NK-92 (cell line): ENCODE measurements around the gene PPFIBP1.
"Not testable (repeated sequence)": the region's sequence is repeated elsewhere in the genome, so short reads cannot be mapped to it uniquely, and the experiment has no call there.

Source experiments
- DNase-seq: peaks from one replicate; lab custom pipeline; 2025; ENCODE audit not compliant: unreplicated experiment; lab: John Stamatoyannopoulos, UW

PPFIBP1 gene

DNA sequence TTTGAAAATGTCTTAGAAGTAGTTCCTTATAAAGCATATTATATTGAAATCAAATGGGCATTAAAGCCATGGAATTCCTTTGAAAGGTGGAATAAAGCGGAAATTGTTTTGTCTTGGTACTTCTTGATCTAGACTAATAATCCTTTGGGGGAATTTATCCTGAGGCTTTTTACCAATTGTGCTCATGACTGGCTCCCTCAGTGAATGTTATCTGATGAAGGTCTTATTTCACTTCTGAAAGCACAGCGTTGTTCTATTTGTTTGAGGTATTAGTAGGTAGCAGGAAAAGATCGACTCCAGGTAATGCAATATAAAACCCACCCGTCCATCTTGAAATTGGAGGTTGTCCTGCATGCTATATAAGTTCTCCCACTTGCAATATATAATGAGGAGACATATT, 64.8 kb downstream of the PPFIBP1 start:
- DNase-seq, result no peak

DNA sequence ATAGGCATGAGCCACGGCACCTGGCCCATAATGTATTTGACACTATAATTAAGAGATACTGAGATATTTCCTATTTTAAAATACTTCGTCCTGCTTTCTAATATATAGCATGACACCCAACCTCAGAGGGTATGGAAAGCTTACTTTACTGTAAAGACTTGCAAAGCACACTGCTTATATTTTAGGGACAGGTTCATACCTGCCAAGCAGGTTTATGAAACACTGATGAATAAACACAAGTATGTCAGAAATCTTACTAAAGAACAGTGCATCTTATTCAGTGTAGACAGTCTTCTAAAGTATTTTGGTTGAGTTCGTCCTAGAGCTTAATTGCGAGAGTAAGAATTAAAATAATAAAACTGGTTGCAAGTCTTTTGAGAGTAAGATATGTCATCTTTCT, 65.4 kb downstream of the PPFIBP1 start:
- no peak for DNase-seq

GRCh38 chr12:27591698-27592097, 67.7 kb downstream of the PPFIBP1 start:
- DNase-seq, result not testable (repeated sequence)

DNA sequence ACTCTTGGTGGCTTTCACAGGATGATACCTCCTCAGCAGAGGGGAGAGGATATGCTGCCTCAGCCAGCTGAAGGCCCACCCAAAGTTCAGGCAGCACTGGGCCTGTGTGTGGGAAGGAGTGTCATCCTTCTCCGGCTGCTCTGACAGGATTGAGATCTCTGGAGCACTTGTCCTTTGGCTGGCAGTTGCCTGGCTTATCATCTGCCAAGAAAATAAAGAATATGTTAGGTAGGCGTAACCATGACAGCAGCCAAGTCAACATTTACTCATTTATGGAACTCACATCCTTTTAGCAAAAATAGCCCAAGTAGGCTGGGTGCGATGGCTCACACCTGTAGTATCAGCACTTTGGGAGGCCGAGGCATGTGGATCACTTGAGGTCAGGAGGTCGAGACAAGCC, 68.5 kb downstream of the PPFIBP1 start:
- no peak for DNase-seq

- no peak for DNase-seq
Measured at GRCh38 chr12:27593266-27593665, 69.3 kb downstream of the PPFIBP1 start.

DNA sequence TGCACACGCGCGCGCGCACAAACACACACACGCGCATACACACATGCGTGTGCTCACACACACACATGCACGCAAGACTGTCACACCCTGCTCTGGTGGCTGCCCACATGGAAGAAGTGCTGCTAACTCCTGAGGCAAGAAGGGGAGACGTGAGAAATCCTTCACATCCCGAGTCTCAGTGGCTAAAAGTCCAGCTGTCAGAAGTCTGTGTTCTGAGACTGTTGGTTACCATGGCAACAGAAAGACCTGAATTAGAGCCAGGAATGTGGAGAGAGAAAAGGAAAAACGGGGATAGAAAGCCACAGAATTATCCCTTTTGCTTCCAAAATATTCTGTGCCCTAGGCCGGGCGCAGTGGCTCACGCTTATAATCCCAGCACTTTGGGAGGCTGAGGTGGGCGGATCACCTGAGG, 71.2 kb downstream of the PPFIBP1 start:
- DNase-seq, result no peak

DNA sequence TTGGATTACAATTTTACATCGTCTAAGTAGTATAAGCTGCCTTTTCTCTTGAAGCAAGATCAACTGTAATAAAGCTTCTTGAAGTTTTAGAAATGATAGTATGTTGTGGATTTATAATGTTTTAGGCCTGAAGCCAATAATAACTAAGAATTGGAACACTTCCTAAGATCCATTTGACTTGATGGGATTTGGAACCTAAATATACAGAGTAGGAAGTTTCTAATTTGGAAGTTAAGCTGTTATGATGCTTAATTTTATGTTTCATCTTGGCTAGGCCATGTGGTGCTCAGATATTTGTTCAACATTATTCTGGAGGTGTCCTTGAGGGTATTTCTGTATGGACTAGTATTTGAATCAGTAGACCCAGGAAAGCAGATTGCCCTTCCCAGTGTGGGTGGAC, 74.9 kb downstream of the PPFIBP1 start:
- not testable (repeated sequence) for DNase-seq

- not testable (repeated sequence) for DNase-seq
Measured at GRCh38 chr12:27601056-27601828, 77.2 kb downstream of the PPFIBP1 start.

DNA sequence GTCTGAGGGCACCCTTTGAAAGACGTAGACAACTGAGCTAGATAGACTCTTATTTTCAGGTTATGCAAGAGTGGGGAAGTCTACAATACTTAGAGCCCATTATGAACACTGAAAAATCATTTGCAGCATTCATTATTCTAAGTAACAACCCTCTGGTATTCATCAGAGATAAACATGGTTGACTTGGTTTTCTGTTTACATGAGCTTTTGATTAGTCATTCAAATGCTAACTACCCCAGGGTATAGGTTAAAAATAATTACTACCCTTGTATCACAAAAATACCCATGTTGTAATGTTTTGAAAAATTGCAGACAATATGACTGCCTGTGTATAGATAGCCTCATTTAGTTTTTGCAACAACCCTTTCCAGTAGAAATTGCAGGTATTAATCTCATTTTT, 78.5 kb downstream of the PPFIBP1 start:
- no peak for DNase-seq

- no peak for DNase-seq
Measured at GRCh38 chr12:27604431-27604830, 80.4 kb downstream of the PPFIBP1 start.

DNA sequence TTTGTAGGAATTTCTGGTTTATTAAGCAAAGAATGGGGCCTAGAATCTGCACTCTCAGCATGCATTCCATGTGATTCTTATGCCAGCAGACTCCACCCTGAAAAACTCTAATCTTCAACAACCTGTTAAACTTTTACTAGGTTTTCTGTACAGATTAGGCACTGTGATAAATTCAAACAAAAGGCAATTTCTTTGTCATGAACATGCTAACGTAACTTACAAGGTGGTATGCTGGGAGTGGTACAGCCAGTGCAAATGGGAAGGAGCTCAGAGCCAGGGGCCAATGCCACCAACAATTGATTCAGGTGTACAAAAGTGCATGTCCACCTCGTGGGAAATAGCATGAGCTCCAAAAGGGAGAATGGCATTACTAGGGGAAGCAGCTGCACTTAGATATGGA, 83.0 kb downstream of the PPFIBP1 start:
- DNase-seq, result no peak

GRCh38 chr12:27607591-27607990, 83.6 kb downstream of the PPFIBP1 start:
- no peak for DNase-seq

DNA sequence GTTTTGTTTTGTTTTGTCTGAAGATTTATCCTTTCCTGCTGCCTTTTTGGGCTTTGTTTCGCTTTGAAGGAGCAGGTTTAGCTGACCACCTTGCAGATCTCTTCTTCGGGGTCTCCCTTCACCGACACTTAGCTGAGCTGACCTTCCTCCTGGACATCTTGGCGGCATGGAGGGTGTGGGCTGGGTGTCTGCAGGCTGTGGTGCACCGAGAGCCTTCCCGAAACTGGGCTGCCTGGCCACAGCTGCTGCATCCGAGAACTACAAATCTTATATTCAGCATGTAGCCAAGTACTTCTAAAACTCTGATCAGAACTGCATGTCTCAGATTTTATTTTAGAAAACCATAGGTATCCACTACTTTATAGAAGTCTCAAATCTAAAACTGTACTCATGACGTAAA, 84.9 kb downstream of the PPFIBP1 start:
- DNase-seq, result no peak

DNA sequence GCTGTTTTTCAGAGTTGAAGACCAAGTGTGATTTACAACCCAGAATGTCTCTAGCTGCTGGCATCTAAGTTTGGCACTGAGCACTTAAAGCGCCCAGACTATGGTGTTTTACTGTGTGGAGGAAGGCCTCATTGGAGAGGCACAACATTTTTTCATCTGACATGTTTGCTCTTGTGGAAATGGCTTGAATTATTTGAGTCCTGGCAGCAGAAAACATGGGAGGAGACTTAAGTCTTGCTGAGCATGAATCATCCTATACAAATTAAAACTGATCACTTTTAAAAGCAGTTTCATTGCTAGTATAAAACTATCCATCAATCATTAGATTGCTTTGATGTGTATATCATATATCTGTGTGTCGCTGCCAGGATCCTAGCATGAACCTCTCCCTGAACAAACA, 86.4 kb downstream of the PPFIBP1 start:
- no peak for DNase-seq

DNA sequence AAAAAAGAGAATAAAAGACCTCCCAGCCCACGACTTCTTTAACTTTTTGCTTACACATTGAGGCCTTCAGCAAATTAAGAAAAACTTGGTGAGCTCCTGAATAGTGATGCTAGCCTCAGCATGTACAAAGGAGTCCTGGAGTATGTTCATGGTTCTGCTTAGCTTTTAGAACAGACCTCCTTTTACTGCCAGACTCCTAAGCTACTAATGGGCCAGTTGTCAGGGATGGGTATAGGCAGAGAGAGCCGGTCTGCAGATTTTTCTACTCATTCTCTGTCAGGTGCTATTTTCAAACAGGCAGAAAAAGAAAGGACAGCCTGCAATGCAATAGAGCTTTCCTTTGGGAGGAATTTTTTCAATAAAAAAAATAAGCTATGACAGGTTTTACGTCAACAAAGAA, 90.4 kb downstream of the PPFIBP1 start:
- no peak for DNase-seq

DNA sequence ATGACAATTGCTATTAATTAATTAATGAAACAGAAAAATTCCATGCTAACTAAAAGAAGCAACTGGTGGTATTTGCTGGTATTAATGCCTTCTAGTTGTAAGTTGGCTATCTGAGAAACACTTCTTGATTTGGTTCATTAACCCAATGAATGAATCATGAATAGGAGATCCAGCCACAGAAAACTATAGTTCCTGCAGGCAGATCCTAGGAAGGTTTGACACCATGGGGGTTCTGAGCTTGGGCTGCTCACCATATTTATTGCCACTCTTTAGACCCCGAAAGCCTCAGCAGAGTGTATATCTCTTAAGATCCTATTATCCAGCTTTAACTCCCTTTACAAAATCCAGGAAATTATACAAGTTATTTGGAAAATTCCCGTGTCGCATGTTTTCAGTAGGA, 90.9 kb downstream of the PPFIBP1 start:
- DNase-seq, result no peak

DNA sequence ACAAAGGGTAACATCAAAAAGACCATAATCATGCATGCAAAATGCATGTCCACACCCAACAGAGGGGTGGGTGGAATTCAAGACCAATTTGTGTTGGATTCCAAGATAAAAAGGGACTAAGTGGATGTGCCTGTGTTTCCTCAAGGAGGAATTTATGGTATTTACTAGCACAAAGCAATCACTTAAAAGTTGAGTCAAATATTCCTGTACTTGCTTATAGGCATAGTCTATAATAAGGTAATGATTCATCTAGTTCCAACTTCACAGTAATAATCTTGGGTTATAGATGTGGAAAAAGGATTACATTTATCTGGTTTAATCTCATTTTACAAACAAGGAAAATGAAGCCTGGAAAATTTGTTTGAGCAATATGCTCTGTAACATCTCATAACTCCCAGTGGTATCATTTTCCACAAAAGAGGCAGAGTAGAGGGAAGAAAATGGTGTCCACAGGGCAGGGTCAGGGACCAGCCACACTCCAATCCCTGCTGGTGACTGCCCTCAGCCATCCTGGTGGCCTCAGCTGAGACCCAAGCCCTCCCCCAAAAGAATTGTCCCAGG, 91.4 kb downstream of the PPFIBP1 start:
- no peak for DNase-seq

DNA sequence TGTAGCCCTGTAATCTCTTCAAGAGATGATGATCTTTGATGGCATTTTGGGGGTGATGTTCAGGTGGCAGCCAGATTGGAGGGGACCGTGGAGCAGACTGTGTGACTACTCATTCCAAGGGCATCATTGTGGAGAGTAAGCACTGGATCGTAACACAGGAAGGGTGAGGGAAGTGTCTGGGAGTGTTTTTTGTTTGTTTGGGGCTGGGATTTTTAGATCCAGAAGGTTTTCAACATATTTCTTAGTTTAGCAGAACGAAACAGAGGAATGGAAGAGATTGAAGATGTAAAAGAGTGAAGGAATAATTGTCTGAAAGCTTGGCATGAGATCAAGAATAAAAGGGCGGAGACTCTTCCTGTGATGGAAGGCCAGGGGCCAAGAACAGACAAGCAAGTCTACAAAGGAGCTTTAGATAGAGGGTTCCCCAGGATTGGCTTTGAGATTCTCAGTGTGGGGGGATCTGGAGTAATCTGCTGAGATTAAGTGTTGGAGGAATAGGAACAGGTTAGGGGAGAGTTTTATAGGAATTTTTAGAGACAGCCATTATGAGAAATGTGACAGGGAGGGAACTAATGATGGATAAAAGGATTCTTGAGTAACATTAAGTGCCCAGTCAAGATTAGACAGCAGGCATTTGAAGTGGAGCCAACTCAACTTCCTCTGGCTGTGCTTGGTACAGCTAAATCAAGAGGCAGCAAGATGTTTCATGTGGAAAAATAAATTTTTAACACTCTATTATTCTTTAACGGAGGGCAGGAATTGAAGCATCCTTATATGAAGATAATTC, 92.5 kb downstream of the PPFIBP1 start:
- no peak for DNase-seq

GRCh38 chr12:27618836-27619235, 94.8 kb downstream of the PPFIBP1 start:
- DNase-seq, result no peak

DNA sequence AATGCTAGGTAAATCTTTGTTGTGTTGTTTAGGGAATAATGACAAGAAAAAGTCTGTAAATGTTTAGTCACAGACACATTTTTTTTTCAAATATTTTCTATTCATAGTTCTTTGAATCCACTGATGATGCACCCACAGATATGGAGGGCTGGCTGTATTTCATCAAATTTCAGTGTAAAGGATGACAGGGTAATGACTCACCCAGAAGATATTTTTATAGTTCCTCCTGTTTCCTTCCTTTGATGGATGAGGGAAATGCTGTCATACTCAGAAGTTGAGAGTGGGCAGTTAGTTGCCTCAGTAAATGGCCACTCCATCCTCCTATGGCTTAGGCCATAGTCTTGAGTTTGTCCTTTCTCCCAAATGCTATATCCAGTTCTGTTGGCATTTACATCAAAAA, 95.3 kb downstream of the PPFIBP1 start:
- no peak for DNase-seq

- no peak for DNase-seq
Measured at GRCh38 chr12:27620121-27620520, 96.1 kb downstream of the PPFIBP1 start.
